Left kidney (tissue), 2 donors: ENCODE results near the gene RFTN2. TPM values are rescaled to one million over a fixed set of nuclear protein-coding genes. Genes with fewer than 3 reads are reported as not detected.
"Not testable (repeated sequence)": the region's sequence is repeated elsewhere in the genome, so short reads cannot be mapped to it uniquely, and the experiment has no call there.

Experiments used
- DNase-seq: peaks from one replicate; pipeline ENCODE4 v3.0.0-alpha.2; 2013
- polyA plus RNA-seq: library from polyadenylated mRNA; unstranded; fragments of 120-200 nt; gene quantifications from one replicate; pipeline ENCODE4 v1.2.1, GENCODE V29; 2013; ENCODE audit not compliant: insufficient read length

The RFTN2 gene
- polyA plus RNA-seq, 1 donor: 19.0 TPM

GRCh38 chr2:197677056-197677455 is 1.7 kb upstream of the RFTN2 start:
- no peak for DNase-seq

DNA sequence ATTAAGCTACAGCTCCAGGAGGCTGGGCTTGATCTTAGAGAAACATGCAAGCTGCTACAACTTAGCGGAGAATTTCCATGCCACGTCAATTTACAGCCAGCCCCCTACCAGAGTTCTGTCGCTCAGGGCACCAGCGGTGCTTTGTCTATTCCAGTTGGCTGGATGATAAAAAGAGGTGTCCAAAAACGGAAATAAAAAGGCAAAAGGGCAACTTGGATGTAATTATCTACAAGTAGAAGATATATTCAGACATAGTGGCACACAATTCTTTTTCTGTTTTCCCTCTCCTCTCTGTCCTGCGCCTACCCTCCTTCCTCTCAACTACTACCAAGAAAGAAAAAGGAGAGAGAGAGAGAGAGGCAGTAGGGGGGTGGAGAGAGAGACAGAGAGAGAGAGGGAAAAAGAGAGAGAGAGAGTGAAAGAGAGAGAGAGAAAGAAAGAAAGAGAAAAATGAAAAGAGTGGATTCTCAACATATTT is 363 bp upstream of the RFTN2 start:
- peak; percentile 71 for DNase-seq

GRCh38 chr2:197674591-197674990 is 796 bp downstream of the RFTN2 start:
- DNase-seq: peak; percentile 46

DNA sequence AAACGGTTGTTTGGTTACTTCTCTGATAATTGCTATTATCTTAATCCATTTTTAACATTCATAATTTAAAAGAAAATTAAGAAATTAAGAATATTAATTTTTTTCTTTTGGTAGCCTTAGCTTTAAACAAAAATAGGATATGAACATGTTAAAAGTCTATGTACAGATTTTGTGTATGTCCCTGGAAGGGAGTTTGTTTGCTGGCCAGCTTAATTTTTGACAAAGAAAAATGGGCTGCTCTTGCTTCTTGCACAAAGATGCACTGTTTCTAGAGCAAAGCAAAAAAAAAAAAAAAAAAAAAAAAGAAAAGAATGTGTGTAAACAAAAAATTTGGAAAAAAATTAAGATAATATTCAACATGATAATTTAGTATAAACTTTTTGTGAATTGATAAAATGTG is 1.3 kb downstream of the RFTN2 start:
- peak; percentile 15 for DNase-seq

DNA sequence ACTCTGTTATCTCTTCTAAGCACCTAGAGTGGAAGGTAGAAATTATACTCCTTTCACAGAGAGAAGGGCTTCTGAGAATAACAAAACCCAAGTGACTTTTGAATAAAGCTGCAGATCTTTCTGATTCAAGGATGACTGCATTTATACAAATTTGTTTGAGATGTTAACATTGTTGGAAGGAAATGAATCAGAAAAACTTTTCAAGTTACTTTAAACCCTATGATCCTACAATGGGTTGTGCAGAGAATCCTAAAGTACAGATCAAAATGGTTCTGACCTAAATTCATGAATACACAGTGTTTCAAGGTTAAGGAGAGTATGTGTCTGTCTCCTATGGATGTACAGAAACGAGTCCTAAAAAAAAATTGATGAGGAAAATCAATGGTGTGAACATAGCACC is 1.8 kb downstream of the RFTN2 start:
- DNase-seq: peak; percentile 14

DNA sequence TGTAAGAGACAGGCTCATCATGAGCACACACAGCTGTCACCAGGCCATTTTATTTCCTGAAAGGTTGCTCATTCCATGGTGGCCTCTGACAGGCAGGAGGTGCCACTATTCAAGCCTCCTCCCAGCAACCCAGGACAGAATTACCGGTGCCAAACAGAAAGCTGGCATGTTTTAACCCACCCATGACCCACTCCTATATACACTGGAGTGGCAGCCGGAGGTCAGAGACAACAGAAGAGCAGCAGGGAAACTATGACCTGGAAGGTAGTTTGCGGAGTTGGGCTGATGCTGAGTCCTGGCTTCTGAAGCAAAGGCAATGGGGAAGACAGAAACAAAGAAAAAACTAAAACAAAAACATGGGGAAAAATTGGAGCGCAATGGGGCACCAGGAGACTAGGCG is 2.3 kb downstream of the RFTN2 start:
- peak; percentile 8 for DNase-seq

DNA sequence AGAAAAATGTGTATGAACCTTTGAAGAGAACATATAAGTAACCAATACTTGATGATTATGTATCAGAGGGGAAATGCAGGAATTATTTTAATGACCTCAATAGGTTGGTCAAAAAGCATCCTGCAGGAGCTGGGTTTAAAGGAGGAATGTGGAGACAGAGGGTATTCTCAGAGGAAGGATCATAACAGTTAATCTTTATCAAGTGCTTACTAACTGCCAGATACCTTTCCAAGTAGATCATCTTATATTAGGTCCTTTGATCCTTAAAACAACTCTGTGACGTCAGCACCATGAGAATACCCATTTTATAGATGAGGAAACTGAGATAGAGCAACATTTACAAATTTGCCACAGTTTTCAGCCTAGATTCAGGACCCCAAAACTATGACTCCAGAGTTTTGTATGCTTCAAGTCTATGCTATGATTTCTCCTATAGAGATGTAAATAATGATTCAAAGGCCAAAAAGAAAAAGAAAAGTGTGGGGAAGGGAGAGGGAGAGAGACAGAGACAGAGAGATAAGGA is 3.0 kb downstream of the RFTN2 start:
- no peak for DNase-seq

- no peak for DNase-seq
Measured at GRCh38 chr2:197669077-197669476, 6.3 kb downstream of the RFTN2 start.

DNA sequence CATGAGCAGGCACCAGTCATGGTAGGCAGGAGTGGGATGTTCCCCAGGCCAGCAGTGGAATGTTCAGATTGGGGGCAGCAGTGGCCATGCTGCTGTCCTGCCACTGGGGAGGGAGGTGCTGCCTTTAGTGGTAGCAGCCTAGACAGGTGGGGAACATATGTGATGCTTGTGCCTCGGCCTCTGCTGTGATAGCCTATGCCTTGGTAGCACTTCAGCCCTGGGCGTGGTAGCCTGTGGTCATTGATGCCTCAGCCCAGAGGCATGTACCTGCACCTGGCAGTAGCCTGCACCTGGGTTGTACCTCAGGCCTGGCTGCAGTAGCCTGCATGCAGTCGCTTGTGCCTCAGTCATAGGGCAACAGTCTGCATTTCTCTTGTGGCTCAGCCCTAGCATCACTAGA is 7.1 kb downstream of the RFTN2 start:
- no peak for DNase-seq

DNA sequence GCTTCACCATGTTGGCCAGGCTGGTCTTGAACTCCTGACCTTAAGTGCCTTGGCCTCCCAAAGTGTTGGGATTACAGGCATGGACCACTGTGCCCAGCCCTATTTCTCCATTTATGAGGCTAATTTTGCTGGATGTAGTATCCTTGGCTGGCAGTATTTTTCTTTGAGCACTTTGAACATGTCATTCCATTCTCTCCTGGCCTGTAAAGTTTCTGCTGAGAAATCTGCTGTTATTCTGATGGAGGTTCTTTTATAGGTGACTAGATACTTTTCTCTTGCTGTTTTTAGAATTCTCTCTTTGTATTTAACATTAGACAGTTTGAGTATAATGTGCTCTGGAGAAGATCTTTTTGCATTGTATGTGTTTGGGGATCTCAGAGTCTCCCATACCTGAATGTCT is 9.1 kb downstream of the RFTN2 start:
- no peak for DNase-seq

GRCh38 chr2:197661626-197662025 is 13.8 kb downstream of the RFTN2 start:
- no peak for DNase-seq

GRCh38 chr2:197657562-197657961 is 17.8 kb downstream of the RFTN2 start:
- no peak for DNase-seq

DNA sequence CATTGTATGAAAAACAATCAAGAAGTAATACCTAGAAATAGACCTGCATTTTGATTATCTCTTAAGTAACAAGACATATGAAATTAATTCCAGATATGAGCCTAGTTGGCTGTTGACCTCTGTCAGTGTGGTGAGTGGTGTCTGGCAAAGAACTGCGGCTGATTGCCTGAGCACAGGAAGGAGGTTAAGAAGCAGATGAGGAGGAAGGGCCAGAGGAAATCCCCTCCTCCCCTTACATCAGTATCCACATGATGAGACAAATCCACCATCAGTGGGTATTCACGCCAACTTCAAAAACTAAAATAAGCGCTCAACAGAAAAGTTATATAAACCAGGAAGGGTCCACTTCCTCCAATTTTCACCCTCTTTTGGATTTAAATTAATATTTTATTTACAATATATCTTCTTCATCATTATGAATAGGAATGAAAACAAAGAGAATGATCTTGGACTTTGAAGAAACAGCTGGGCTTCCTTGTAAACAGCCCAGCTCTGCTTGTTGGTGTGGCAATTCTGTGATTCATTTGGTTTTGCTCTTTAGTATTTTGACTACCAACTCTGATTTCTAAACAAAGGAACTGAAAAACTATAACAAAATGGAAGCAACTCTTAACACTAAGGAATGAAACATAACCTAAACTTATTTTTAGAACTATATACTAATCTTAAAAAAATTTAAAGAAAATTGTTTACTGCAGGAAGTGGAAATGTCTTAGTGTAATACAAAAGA is 27.3 kb downstream of the RFTN2 start:
- DNase-seq: no peak

DNA sequence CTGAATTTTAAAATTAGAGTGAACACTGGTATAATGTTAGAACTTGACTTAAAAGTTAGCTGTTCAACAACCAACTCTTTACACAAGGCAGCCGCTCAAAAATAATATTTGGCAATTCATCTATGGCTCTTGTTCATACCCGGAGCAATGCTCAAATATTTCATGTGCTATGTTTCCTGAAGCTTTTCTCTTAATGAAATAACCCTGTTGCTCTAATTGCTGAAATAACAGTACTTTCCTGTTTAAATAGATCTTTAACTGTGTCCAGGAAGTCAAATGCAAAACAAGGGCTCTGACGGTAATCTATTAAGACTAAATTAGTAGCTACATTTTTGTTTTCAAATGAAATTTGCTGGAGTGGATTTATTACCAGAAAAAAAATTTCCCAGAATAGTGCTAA is 33.7 kb downstream of the RFTN2 start:
- DNase-seq: no peak

- not testable (repeated sequence) for DNase-seq
Measured at GRCh38 chr2:197640571-197641122, 34.7 kb downstream of the RFTN2 start.

DNA sequence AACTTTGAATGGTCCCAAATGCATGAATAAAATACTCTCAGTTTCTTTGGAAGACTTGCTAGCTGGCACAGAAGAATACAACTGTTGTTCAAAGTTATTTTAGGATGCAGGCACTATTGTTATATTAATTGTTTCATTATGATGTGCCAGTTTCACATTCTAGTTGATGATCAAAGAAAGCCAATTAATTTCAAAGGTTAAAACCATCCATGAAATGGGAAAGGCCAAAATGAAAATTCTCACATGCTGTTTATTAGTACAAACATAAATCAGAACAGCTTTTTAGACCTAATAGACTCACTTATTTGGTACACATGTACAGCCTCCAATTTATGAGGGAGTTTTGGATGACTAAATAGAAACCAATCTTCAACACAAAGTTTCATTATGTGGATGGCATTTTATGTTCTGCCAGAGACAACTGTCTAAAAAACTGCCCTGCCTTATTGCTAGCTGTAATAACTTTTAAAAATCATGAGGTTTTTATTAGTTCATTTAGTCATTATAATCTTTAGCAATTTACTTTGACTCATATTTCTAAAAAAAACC is 42.2 kb downstream of the RFTN2 start:
- DNase-seq: no peak

- DNase-seq: no peak
Measured at GRCh38 chr2:197628043-197628500, 47.3 kb downstream of the RFTN2 start.

DNA sequence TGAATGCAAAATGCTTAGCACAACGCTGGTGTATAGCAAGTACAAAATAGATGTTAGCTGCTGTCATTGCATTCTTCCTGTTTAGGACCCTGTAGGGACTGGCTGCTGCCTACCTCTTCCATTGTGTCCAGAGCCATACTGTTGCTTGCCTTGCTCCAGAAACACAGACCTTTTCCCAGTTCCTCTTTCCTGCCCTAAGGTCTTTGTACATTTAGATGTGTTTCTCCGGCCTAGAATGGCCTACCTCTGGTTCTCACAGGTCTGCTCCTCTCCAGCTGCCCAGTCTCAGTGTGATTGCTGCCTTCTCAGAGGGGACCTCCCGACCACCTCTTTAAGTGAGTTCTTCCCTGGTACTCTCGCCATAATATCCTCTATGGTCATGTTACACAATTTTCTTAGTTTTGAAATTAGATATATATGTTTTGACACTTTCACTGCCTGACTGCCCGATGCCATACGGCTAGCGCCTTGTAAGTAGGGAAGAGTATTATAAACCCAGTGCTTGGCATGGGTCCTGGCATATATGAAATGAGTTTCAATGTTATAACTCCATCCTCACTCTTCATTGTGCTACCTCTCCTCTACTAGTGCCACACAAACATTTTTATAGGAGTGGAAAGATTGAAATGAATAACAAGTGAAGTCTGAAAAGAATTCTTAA is 48.3 kb downstream of the RFTN2 start:
- DNase-seq: no peak

GRCh38 chr2:197620133-197620532 is 55.3 kb downstream of the RFTN2 start:
- DNase-seq: peak; percentile 59

DNA sequence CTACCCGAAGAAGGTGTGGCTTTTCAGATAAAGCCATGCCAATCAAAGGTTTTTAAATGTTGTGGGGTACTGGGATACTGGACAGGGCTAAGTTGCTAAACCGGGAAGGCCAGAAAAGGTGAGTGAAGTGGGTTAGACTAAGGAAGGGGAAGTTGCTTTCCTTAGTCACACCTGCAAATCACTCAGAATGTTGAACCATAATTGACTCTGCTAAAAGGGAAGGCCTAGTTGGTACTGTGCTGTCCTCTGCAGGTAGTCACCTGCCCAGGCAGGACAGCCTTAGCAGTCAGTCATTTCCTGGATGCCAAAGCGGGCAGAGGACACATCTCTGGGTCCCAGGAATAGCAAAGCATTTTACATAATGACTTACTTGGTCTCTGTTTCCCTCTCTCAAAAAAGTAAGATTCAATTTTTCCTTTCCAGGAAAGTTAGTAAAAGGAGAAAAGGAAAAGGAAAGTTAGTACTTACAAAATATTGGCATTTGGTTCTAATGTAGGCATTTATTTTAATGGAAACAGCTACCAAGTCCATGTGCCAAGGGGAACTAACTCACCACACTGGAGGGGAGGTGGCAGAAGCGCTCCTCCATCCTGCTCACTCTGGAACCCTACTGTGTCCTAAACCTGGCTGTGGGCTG is 60.3 kb downstream of the RFTN2 start:
- no peak for DNase-seq

- DNase-seq: no peak
Measured at GRCh38 chr2:197614532-197614931, 60.9 kb downstream of the RFTN2 start.

- no peak for DNase-seq
Measured at GRCh38 chr2:197613509-197613987, 61.8 kb downstream of the RFTN2 start.
